HTERT RPE-1 (cell line): ENCODE measurements around the gene BUB1B.
"Not testable (repeated sequence)": the region's sequence is repeated elsewhere in the genome, so short reads cannot be mapped to it uniquely, and the experiment has no call there.

ENCODE experiments used
- in situ Hi-C: fragments of 300-500 bp; cut with MboI; formaldehyde crosslinking; loops from 4 replicates; pipeline ENCODE4 v1.14.3; 2020; ENCODE audit warnings: low sequenced_read_pairs

BUB1B gene, protein sequence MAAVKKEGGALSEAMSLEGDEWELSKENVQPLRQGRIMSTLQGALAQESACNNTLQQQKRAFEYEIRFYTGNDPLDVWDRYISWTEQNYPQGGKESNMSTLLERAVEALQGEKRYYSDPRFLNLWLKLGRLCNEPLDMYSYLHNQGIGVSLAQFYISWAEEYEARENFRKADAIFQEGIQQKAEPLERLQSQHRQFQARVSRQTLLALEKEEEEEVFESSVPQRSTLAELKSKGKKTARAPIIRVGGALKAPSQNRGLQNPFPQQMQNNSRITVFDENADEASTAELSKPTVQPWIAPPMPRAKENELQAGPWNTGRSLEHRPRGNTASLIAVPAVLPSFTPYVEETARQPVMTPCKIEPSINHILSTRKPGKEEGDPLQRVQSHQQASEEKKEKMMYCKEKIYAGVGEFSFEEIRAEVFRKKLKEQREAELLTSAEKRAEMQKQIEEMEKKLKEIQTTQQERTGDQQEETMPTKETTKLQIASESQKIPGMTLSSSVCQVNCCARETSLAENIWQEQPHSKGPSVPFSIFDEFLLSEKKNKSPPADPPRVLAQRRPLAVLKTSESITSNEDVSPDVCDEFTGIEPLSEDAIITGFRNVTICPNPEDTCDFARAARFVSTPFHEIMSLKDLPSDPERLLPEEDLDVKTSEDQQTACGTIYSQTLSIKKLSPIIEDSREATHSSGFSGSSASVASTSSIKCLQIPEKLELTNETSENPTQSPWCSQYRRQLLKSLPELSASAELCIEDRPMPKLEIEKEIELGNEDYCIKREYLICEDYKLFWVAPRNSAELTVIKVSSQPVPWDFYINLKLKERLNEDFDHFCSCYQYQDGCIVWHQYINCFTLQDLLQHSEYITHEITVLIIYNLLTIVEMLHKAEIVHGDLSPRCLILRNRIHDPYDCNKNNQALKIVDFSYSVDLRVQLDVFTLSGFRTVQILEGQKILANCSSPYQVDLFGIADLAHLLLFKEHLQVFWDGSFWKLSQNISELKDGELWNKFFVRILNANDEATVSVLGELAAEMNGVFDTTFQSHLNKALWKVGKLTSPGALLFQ

DNA sequence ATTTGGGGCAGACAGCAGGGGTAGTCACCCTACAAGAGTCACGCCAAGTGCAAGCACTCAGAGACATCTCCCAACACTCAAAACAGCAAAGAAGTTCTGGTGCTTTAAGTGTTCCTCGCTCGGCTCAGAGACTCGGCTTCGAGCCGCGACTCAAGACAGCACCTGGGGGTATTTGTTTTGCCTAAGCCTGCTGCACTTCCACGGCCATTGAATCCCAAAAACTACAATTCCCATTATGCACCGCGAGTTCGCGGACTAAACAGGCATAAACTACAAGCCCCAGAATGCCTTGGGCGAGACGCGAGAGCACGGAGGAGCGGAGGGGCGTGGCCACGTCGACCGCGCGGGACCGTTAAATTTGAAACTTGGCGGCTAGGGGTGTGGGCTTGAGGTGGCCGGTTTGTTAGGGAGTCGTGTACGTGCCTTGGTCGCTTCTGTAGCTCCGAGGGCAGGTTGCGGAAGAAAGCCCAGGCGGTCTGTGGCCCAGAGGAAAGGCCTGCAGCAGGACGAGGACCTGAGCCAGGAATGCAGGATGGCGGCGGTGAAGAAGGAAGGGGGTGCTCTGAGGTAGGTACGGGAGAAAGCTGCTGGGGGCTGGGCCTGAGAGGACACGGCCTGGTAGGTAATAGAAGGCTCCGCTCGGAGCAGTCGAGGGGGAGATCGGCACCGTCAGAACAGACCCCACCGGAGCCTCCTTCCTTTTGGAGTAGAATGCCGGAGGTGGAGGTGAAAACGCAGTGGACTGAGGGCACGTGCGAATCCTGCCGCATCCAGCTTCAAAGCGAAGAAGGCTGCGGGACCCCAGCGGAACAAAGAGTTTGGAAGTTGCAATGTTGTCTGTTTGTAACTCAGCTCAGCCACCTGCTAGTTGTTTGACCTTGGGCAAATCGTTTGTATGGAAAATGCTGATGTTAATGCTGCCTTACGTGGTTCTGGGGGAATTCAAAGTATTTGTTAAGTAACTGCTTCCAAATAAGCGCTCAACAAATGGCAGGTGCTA, at the start of gene BUB1B:
Gene BUB1B (plus strand): TSS at position 381 of the 1,000 bp plus-strand sequence. CDS start 152 bp downstream, at position 533.
- in situ Hi-C loops = no loop called here

DNA sequence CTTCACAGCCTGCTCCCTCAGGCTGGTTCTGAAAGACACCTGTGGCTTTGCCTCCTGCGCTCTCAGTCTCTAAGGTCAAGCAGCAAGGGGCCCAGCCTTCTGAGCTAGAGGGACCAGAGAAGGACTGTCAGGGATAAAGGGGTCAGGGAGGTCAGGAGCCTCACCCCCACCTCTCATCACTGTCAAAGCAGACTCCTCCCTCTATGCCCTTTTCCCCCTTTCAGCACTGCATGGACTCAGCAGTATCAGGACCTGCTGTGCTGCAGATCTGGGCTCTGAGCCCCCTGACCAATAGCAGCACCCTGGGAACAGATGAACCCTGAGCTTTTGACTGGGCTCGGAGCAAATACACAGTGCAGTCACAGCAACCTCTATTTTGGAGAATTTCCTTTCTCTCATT, 49.0 kb upstream of the BUB1B start:
- in situ Hi-C loops = no loop called here

- in situ Hi-C loops = no loop called here
Measured at GRCh38 chr15:40112789-40113188, 48.1 kb upstream of the BUB1B start.

GRCh38 chr15:40114218-40114617, 46.7 kb upstream of the BUB1B start:
- in situ Hi-C loops = no loop called here

DNA sequence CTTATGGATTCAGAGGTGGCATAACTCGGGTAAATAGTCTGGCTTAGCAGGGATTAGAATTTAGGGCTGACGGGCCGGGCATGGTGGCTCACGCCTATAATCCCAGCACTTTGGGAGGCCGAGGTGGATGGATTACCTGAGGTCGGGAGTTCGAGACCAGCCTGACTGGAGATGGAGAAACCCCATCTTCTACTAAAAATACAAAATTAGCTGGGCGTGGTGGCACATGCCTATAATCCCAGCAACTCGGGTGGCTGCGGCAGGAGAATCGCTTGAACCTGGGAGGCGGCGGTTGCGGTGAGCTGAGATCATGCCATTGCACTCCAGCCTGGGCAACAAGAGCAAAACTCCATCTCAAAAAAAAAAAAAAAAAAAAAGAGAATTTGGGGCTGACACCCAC, 45.8 kb upstream of the BUB1B start:
- in situ Hi-C loops = not testable (repeated sequence)

DNA sequence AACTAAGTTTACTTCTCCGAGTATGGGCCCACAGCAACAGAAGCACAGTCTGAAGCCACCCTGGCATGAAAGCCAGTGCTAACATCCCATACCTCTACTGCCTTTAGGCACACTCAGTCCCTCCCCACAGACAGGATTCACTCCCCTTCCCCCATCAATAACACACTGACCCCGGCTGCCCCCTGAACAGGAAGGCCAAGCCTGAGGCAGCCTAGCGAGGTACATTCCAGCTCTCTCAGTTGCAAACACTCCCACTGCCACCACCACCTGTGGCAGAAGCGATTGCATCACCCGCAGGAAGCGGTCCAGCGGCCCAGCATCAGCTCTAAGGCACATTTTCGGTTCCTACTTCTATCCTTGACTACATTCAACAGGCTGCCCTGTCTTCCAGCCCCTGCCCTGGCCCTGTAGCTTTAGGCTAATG, 45.2 kb upstream of the BUB1B start:
- in situ Hi-C loops = no loop called here

DNA sequence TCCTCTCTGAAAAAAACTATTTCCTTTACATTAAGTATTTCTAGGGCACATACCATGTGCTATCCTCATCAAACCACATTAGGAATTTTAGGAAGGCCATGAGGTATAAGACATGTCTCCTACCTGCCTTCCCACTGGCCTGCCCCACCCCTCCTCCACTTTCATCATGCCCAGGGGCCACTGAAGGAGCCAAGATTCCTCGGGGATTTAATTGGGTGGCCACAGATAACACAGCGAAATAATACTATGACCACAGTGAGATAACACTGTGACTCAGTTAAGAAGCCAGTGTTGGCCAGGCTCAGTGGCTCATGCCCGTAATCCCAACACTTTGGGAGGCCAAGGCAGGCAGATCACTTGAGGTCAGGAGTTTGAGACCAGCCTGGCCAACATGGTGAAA, 42.4 kb upstream of the BUB1B start:
- in situ Hi-C loops = no loop called here

GRCh38 chr15:40121911-40122638, 38.8 kb upstream of the BUB1B start:
- in situ Hi-C loops = no loop called here

DNA sequence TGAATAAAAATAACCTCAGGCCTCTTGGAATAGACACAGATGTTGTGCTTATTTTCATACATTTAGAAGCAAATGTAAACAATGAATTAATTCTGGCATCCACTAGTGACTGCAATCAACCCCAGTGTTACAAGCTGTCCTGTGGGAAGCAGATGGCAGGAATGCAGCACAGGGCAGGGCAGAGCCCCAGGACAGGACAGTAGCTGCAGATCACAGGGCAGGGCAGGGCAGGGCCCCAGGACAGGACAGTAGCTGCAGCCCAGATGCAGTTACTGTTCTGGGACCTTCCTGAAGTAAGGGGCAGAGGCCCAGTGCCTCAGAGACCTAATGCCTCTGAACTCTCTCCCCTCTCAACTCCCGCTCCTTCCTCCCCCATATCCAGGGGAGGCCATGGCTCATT, 37.9 kb upstream of the BUB1B start:
- in situ Hi-C loops = not testable (repeated sequence)

DNA sequence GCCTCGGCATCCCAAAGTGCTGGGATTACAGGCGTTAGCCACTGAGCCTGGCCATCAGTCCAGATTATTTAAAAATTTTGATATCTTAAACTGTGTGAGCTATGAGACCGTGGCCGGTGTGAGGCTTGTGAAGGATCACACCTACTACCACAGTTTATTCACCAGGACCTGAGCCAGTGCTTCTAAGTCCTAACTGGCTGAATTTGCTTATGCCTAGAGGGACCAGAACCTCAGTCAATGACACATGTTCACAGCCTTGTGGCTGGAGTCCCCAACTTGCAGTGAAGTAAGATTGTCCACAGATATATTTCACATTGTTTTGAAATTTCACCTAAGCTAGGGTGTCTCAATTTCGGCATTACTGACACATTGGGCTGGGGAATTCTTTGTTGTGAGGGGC, 37.0 kb upstream of the BUB1B start:
- in situ Hi-C loops = not testable (repeated sequence)

- in situ Hi-C loops = not testable (repeated sequence)
Measured at GRCh38 chr15:40124333-40124732, 36.5 kb upstream of the BUB1B start.

- in situ Hi-C loops = not testable (repeated sequence)
Measured at GRCh38 chr15:40124807-40125285, 36.0 kb upstream of the BUB1B start.

DNA sequence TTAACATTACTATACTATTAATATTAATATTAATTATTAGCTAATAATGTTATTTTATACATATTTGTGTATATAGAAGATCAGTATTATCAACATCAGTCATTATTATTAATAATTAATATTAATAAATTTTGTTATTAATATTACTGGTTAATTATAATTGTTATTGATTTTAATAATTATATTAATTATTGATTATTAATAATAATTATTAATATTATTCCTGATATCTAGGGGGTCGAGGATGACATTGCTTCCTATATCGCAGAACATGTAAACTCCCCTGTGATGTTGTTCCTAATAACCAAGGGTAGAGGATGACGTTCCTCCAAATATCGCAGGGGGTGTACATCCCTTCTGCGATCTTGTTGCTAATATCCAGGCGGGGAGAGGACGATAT, 34.9 kb upstream of the BUB1B start:
- in situ Hi-C loops = no loop called here

DNA sequence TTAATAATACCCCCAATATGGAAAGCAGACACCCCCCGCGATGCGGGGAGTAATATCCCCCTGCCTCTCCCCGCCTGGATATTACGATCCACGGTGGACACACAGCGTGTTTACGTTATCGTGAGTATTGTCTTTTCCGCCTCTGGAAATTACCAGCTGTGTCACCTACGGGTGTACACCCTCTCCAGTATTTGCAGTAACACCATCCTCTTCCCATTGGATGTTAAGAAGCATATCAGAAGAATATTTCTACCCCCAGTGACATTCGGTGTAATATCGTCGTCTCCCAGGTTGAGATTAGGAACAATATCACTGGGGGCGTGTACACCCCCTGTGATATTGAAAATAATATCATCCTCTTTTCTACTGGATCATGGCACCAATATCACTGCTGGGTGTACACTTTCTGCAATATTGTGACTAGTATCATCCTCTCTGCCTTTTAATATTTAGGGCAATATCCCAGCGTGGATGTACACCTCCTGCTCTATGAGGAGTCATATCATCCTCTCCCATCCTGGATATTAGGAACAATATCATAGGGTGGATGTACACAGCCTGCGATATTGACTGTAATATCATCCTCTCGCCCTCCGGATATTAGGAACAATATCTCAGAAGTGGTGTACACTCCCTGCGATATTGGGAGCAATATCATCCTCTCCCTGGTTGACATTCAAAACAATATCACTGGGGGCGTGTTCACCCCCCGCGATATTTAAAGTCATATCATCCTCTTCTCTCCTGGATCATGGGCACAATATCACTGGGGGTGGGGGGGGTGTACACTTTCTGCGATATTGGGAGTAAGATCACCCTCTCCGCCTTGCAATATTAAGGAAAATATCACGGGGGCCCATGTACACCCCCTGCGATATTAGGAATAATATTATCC, 31.9 kb upstream of the BUB1B start:
- in situ Hi-C loops = no loop called here

DNA sequence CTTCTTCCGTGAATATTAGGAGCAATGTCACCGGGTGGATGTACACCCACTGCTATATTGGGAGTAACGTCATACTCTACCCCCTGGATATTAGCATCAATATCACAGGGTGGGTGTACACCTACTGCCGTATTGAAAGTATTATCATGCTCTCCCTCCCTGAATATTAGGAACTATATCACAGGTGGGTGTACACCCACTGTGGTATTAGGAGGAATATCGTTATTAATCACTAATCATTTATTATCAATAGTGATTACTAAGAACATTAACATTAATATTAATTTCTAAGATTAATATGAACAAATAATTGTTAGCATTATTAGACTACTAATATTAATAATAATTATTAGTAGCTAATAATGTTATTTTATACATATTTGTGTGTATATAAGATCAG, 30.8 kb upstream of the BUB1B start:
- in situ Hi-C loops = no loop called here

GRCh38 chr15:40130799-40131502, 29.9 kb upstream of the BUB1B start:
- in situ Hi-C loops = no loop called here

- in situ Hi-C loops = no loop called here
Measured at GRCh38 chr15:40133544-40133943, 27.3 kb upstream of the BUB1B start.

DNA sequence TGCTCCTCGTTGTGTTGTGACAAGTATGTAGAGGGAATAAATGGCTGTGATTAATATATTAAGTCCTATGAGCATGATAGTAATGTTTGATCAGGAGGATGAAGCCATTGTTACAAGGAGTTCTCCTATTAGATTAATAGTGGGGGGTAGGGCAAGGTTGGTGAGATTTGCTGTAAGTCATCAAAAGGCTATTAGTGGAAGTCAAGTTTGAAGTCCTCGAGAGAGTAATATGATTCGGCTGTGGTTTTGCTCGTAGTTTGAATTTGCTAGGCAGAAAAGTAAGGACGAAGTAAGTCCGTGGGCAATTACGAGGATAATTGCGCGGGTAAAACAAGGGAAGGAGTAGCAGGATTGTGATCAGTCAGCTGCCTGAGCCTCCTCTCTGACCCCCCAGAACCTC, 26.0 kb upstream of the BUB1B start:
- in situ Hi-C loops = no loop called here
